Mucosa of rectum (tissue), 2 donors: ENCODE data around the gene OCA2.

Experiments
- H3K27ac ChIP-seq, 2 donors: one replicate each; pipeline ENCODE4 v1.7.0; 2013; ENCODE audit warnings: inconsistent platforms in 2 of 2, low read depth in 2 of 2, low read length in 2 of 2
- H3K27me3 ChIP-seq, 2 donors: one replicate each; pipeline ENCODE4 v1.7.0; 2013; ENCODE audit warnings: low read length in 2 of 2; ENCODE audit not compliant: control insufficient read depth in 2 of 2, insufficient read depth in 2 of 2
- H3K36me3 ChIP-seq, 2 donors: one replicate each; pipeline ENCODE4 v1.7.0; 2013; ENCODE audit warnings: low read length in 2 of 2; ENCODE audit not compliant: control insufficient read depth in 2 of 2, insufficient read depth in 2 of 2
- H3K4me1 ChIP-seq, 2 donors: one replicate each; pipeline ENCODE4 v1.7.0; 2013; ENCODE audit warnings: low read length in 2 of 2, mild to moderate bottlenecking in 1 of 2; ENCODE audit not compliant: control insufficient read depth in 2 of 2, insufficient read depth in 2 of 2
- H3K4me3 ChIP-seq, 2 donors: one replicate each; pipeline ENCODE4 v1.7.0; 2013; ENCODE audit warnings: low read length in 2 of 2
- H3K9ac ChIP-seq, 2 donors: one replicate each; pipeline ENCODE4 v1.7.0; 2013; ENCODE audit warnings: low read length in 2 of 2, low read depth in 1 of 2, mild to moderate bottlenecking in 1 of 2
- H3K9me3 ChIP-seq, 2 donors: one replicate each; pipeline ENCODE4 v1.7.0; 2013; ENCODE audit warnings: low read length in 2 of 2; ENCODE audit not compliant: control insufficient read depth in 2 of 2
- donor health status: healthy.
- donor health status: Normal muscosa, but diverticular disease.

Gene OCA2

GRCh38 chr15:28025413-28025812, 73.7 kb downstream of the OCA2 start:
- no peak overlapping the region for H3K27ac ChIP-seq
- H3K9me3 ChIP-seq = no peaks in the 10 kb centered on the region
- no peak overlapping the region for H3K9ac ChIP-seq
- H3K36me3 ChIP-seq = no peaks in the 10 kb centered on the region
- H3K4me3 ChIP-seq = no peak overlapping the region
- no peaks in the 10 kb centered on the region for H3K4me1 ChIP-seq
- no peaks in the 10 kb centered on the region for H3K27me3 ChIP-seq

GRCh38 chr15:28024889-28025250, 74.2 kb downstream of the OCA2 start:
- H3K27ac ChIP-seq = no peak overlapping the region
- H3K36me3 ChIP-seq = no peaks in the 10 kb centered on the region
- H3K4me1 ChIP-seq = no peaks in the 10 kb centered on the region
- no peaks in the 10 kb centered on the region for H3K27me3 ChIP-seq
- no peaks in the 10 kb centered on the region for H3K9me3 ChIP-seq
- no peak overlapping the region for H3K9ac ChIP-seq
- no peak overlapping the region for H3K4me3 ChIP-seq

- Histone ChIP-seq H3K4me3 (no peak overlapping the region), H3K36me3 (no peaks in the 10 kb centered on the region), H3K9me3 (no peaks in the 10 kb centered on the region), H3K4me1 (no peaks in the 10 kb centered on the region), H3K27ac (no peak overlapping the region), H3K27me3 (no peaks in the 10 kb centered on the region), H3K9ac (no peak overlapping the region)
Measured at GRCh38 chr15:28023933-28024888, 74.9 kb downstream of the OCA2 start.

- no peaks in the 10 kb centered on the region for H3K9me3 ChIP-seq
- H3K4me3 ChIP-seq = no peak overlapping the region
Measured at GRCh38 chr15:28023422-28023821, 75.7 kb downstream of the OCA2 start.

GRCh38 chr15:28022961-28023360, 76.2 kb downstream of the OCA2 start:
- no peak overlapping the region for H3K9ac ChIP-seq
- no peaks in the 10 kb centered on the region for H3K27me3 ChIP-seq
- H3K4me3 ChIP-seq = no peak overlapping the region
- H3K27ac ChIP-seq = no peak overlapping the region
- no peaks in the 10 kb centered on the region for H3K9me3 ChIP-seq
- no peaks in the 10 kb centered on the region for H3K36me3 ChIP-seq
- no peaks in the 10 kb centered on the region for H3K4me1 ChIP-seq

More at GRCh38 chr15:28023422-28023821, 75.7 kb downstream of the OCA2 start:
- Histone ChIP-seq H3K27ac (no peak overlapping the region), H3K4me1 (no peaks in the 10 kb centered on the region), H3K9ac (no peak overlapping the region), H3K27me3 (no peaks in the 10 kb centered on the region), H3K36me3 (no peaks in the 10 kb centered on the region)

- Histone ChIP-seq H3K4me1 (no peaks in the 10 kb centered on the region), H3K9ac (no peak overlapping the region), H3K9me3 (no peaks in the 10 kb centered on the region), H3K27me3 (no peaks in the 10 kb centered on the region), H3K4me3 (no peak overlapping the region), H3K36me3 (no peaks in the 10 kb centered on the region), H3K27ac (no peak overlapping the region)
Measured at GRCh38 chr15:28022181-28022580, 76.9 kb downstream of the OCA2 start.

GRCh38 chr15:28021281-28022039, 77.7 kb downstream of the OCA2 start:
- H3K9me3 ChIP-seq = no peaks in the 10 kb centered on the region
- no peaks in the 10 kb centered on the region for H3K36me3 ChIP-seq
- H3K4me3 ChIP-seq = no peak overlapping the region
- H3K27ac ChIP-seq = no peak overlapping the region
- no peaks in the 10 kb centered on the region for H3K27me3 ChIP-seq
- H3K9ac ChIP-seq = no peak overlapping the region
- H3K4me1 ChIP-seq = no peaks in the 10 kb centered on the region

GRCh38 chr15:28020644-28021043, 78.5 kb downstream of the OCA2 start:
- H3K4me3 ChIP-seq = no peak overlapping the region
- H3K4me1 ChIP-seq = no peaks in the 10 kb centered on the region

GRCh38 chr15:28019594-28020309, 79.4 kb downstream of the OCA2 start:
- no peak overlapping the region for H3K9ac ChIP-seq
- H3K9me3 ChIP-seq = no peaks in the 10 kb centered on the region
- H3K36me3 ChIP-seq = no peaks in the 10 kb centered on the region
- H3K4me1 ChIP-seq = no peaks in the 10 kb centered on the region
- no peak overlapping the region for H3K27ac ChIP-seq
- H3K27me3 ChIP-seq = no peaks in the 10 kb centered on the region
- H3K4me3 ChIP-seq = no peak overlapping the region

More at GRCh38 chr15:28020644-28021043, 78.5 kb downstream of the OCA2 start:
- Histone ChIP-seq H3K9ac (no peak overlapping the region), H3K27ac (no peak overlapping the region), H3K9me3 (no peaks in the 10 kb centered on the region), H3K36me3 (no peaks in the 10 kb centered on the region), H3K27me3 (no peaks in the 10 kb centered on the region)
